Adrenal gland (tissue), 5 donors: ENCODE results near the gene PHC3.

Experiments used
- POLR2A ChIP-seq, 2 donors: fragments of 450-650 bp; IDR thresholded peaks; one replicate each; pipeline ENCODE4 v1.6.1; 2017; ENCODE audit warnings: antibody characterized with exemption in 2 of 2, mild to moderate bottlenecking in 2 of 2, moderate library complexity in 1 of 2
- TF ChIP-seq, protein P1 (sequence below), 6 experiments: fragments of 450-650 bp in 4 of 6; fragments of 200-600 bp in 2 of 6; sonication (generic) in 1 of 6; IDR thresholded peaks; 1 replicate in 5 of 6; 2 replicates in 1 of 6; pipeline versions ENCODE4 v1.5.1 to v1.8.0; 2016 to 2021; ENCODE audit warnings: antibody characterized with exemption in 6 of 6, mild to moderate bottlenecking in 2 of 6, moderate library complexity in 1 of 6
- donor health status: DM: no; HTN: no; CAD: no.

- no peak for TF ChIP-seq POLR2A (IDR thresholded peaks at IDR 0.05)
- TF ChIP-seq, protein P1, sequence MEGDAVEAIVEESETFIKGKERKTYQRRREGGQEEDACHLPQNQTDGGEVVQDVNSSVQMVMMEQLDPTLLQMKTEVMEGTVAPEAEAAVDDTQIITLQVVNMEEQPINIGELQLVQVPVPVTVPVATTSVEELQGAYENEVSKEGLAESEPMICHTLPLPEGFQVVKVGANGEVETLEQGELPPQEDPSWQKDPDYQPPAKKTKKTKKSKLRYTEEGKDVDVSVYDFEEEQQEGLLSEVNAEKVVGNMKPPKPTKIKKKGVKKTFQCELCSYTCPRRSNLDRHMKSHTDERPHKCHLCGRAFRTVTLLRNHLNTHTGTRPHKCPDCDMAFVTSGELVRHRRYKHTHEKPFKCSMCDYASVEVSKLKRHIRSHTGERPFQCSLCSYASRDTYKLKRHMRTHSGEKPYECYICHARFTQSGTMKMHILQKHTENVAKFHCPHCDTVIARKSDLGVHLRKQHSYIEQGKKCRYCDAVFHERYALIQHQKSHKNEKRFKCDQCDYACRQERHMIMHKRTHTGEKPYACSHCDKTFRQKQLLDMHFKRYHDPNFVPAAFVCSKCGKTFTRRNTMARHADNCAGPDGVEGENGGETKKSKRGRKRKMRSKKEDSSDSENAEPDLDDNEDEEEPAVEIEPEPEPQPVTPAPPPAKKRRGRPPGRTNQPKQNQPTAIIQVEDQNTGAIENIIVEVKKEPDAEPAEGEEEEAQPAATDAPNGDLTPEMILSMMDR (IDR thresholded peaks at IDR 0.05), result no peak
These were observed 26.2 kb upstream of the PHC3 start for GRCh38 chr3:170207717-170208116.
